H9 (cell line): Measurements from ENCODE around the gene CHAF1B. TPM values are rescaled to one million over a fixed set of nuclear protein-coding genes. Genes with fewer than 3 reads are reported as not detected.

Source experiments
- DNase-seq: peaks from one replicate; pipeline ENCODE4 v3.0.0-alpha.2; 2017
- H2AFZ ChIP-seq: one replicate; pipeline ENCODE4 v1.6.1; 2013; ENCODE audit warnings: mild to moderate bottlenecking, low read length, control low read depth, moderate library complexity
- H2AK5ac ChIP-seq: 2 replicates; pipeline ENCODE4 v1.6.1; 2013; ENCODE audit warnings: low read length, control low read depth, mixed read lengths; ENCODE audit not compliant: insufficient read length
- H2BK120ac ChIP-seq: one replicate; pipeline ENCODE4 v1.6.1; 2013; ENCODE audit warnings: low read depth, mild to moderate bottlenecking, low read length, control low read depth, inconsistent platforms; ENCODE audit not compliant: poor library complexity, severe bottlenecking
- H2BK12ac ChIP-seq: 2 replicates; pipeline ENCODE4 v1.6.1; 2013; ENCODE audit warnings: low read length, control low read depth, mixed read lengths, low read depth; ENCODE audit not compliant: insufficient read length
- H2BK15ac ChIP-seq: 2 replicates; pipeline ENCODE4 v1.6.1; 2013; ENCODE audit warnings: low read depth, low read length, control low read depth
- H2BK20ac ChIP-seq: one replicate; pipeline ENCODE4 v1.6.1; 2013; ENCODE audit warnings: low read depth, mild to moderate bottlenecking, low read length, control low read depth, inconsistent platforms; ENCODE audit not compliant: poor library complexity, severe bottlenecking
- H2BK5ac ChIP-seq: 2 replicates; pipeline ENCODE4 v1.6.1; 2013; ENCODE audit warnings: low read length, control low read depth, mixed read lengths; ENCODE audit not compliant: insufficient read length
- H3K14ac ChIP-seq: 2 replicates; pipeline ENCODE4 v1.6.1; 2013; ENCODE audit warnings: low read length, control low read depth; ENCODE audit not compliant: insufficient read depth
- H3K18ac ChIP-seq: 2 replicates; pipeline ENCODE4 v1.6.1; 2013; ENCODE audit warnings: low read depth, mild to moderate bottlenecking, mixed read lengths, low read length, control low read depth; ENCODE audit not compliant: insufficient read length
- H3K23ac ChIP-seq: 2 replicates; pipeline ENCODE4 v1.6.1; 2013; ENCODE audit warnings: low read length, control low read depth, mixed read lengths, low read depth; ENCODE audit not compliant: insufficient read length
- H3K23me2 ChIP-seq: 2 replicates; pipeline ENCODE4 v1.6.1; 2013; ENCODE audit warnings: low read depth, mild to moderate bottlenecking, mixed read lengths, low read length, control low read depth; ENCODE audit not compliant: insufficient read length, poor library complexity, severe bottlenecking
- H3K27ac ChIP-seq: 2 replicates; pipeline ENCODE4 v1.5.1; 2013; ENCODE audit warnings: low read length, control low read depth, mixed read lengths, low read depth; ENCODE audit not compliant: insufficient read length
- H3K27me3 ChIP-seq: 2 replicates; pipeline ENCODE4 v1.6.1; 2013; ENCODE audit warnings: low read length, control low read depth, inconsistent platforms; ENCODE audit not compliant: insufficient read depth
- H3K4ac ChIP-seq: 2 replicates; pipeline ENCODE4 v1.6.1; 2013; ENCODE audit warnings: low read depth, mild to moderate bottlenecking, control low read depth, inconsistent platforms, low read length, moderate library complexity
- H3K4me1 ChIP-seq: 2 replicates; pipeline ENCODE4 v1.6.1; 2013; ENCODE audit warnings: low read length, control low read depth, inconsistent platforms; ENCODE audit not compliant: insufficient read depth
- H3K4me2 ChIP-seq: 2 replicates; pipeline ENCODE4 v1.6.1; 2013; ENCODE audit warnings: low read length, control low read depth, mixed read lengths; ENCODE audit not compliant: insufficient read length, insufficient read depth
- H3K56ac ChIP-seq: 2 replicates; pipeline ENCODE4 v1.6.1; 2013; ENCODE audit warnings: low read depth, mild to moderate bottlenecking, mixed read lengths, low read length, control low read depth; ENCODE audit not compliant: insufficient read length
- H3K79me1 ChIP-seq: 2 replicates; pipeline ENCODE4 v1.6.1; 2013; ENCODE audit warnings: low read depth, mild to moderate bottlenecking, moderate library complexity, low read length, control low read depth, inconsistent platforms; ENCODE audit not compliant: insufficient read depth, poor library complexity, severe bottlenecking
- H3K79me2 ChIP-seq: 2 replicates; pipeline ENCODE4 v1.6.1; 2013; ENCODE audit warnings: low read length, control low read depth, inconsistent platforms; ENCODE audit not compliant: insufficient read depth
- H3K9ac ChIP-seq: 2 replicates; pipeline ENCODE4 v1.6.1; 2013; ENCODE audit warnings: low read length, control low read depth, mixed read lengths; ENCODE audit not compliant: insufficient read length; ENCODE audit errors: extremely low read depth
- H3K9me3 ChIP-seq: one replicate; pipeline ENCODE4 v1.6.1; 2013; ENCODE audit warnings: low read depth, low read length, inconsistent platforms; ENCODE audit not compliant: control insufficient read depth
- H3T11ph ChIP-seq: one replicate; pipeline ENCODE4 v1.6.1; 2013; ENCODE audit warnings: mild to moderate bottlenecking, low read length, control low read depth, inconsistent platforms
- H4K20me1 ChIP-seq: one replicate; pipeline ENCODE4 v1.6.1; 2013; ENCODE audit not compliant: control insufficient read depth, insufficient read length, insufficient read depth
- H4K5ac ChIP-seq: 2 replicates; pipeline ENCODE4 v1.6.1; 2013; ENCODE audit warnings: low read depth, mild to moderate bottlenecking, mixed read lengths, low read length, control low read depth; ENCODE audit not compliant: insufficient read length
- H4K8ac ChIP-seq: replicated peaks from 2 replicates; pipeline ENCODE4 v1.6.1; 2013; ENCODE audit warnings: low read length, control low read depth, mixed read lengths, low read depth; ENCODE audit not compliant: insufficient read length
- H4K91ac ChIP-seq: 2 replicates; pipeline ENCODE4 v1.6.1; 2013; ENCODE audit warnings: low read depth, mild to moderate bottlenecking, moderate library complexity, mixed read lengths, low read length, control low read depth; ENCODE audit not compliant: insufficient read length
- H3K27ac Mint-ChIP-seq, 3 experiments: 2 replicates in 2 of 3; 3 replicates in 1 of 3; pipeline ENCODE4 v1.8.0; 2020 to 2021; ENCODE audit warnings: mixed read lengths in 3 of 3, mild to moderate bottlenecking in 1 of 3, moderate library complexity in 1 of 3
- H3K27me3 Mint-ChIP-seq: 2 replicates; pipeline ENCODE4 v1.8.0; 2021; ENCODE audit warnings: low read depth, mild to moderate bottlenecking, moderate library complexity, mixed read lengths
- H3K36me3 Mint-ChIP-seq, 3 experiments: 2 replicates in 2 of 3; 3 replicates in 1 of 3; pipeline ENCODE4 v1.8.0; 2020 to 2021; ENCODE audit warnings: low read depth in 3 of 3, mixed read lengths in 3 of 3; ENCODE audit not compliant: insufficient read depth in 1 of 3
- H3K4me1 Mint-ChIP-seq, 2 experiments: 2 replicates each; pipeline ENCODE4 v1.8.0; 2020; ENCODE audit warnings: mixed read lengths in 2 of 2
- H3K4me3 Mint-ChIP-seq, 2 experiments: 2 replicates in 1 of 2; 3 replicates in 1 of 2; pipeline ENCODE4 v1.8.0; 2020 to 2021; ENCODE audit warnings: mild to moderate bottlenecking in 2 of 2, mixed read lengths in 2 of 2, moderate library complexity in 1 of 2
- H3K9me3 Mint-ChIP-seq, 2 experiments: 2 replicates in 1 of 2; 3 replicates in 1 of 2; pipeline ENCODE4 v1.8.0; 2020; ENCODE audit warnings: mild to moderate bottlenecking in 2 of 2, mixed read lengths in 2 of 2, moderate library complexity in 1 of 2
- CTCF ChIP-seq: fragments of 200-600 bp; sonication (generic); conservative IDR thresholded peaks from 3 replicates; pipeline ENCODE4 v1.8.0; 2021; ENCODE audit warnings: antibody characterized with exemption, mild to moderate bottlenecking
- WGBS: extraction: QIAGEN DNeasy Blood & Tissue Kit; methylation state at CpG from one replicate; pipeline ENCODE4 v1.1.7; 2013; ENCODE audit warnings: missing lambda C conversion rate, low lambda C conversion rate, mixed read lengths; ENCODE audit not compliant: insufficient read length; ENCODE audit errors: extremely low coverage; 5-methylcytosine and 5-hydroxymethylcytosine counted together
- total RNA-seq: library from RNA; stranded (reverse); gene quantifications from 2 replicates; pipeline ENCODE4 v1.2.1, GENCODE V29; 2021

Gene CHAF1B
- total RNA-seq, 1 experiment from 2014 or later: 19.3 TPM

- H3K9me3 ChIP-seq: no peaks in the 10 kb centered on the region
- H2AK5ac ChIP-seq: no peak overlapping the region
- H3K27ac Mint-ChIP-seq: peak overlapping the region in 2 of 3 experiments; percentile 20 to 49; a peak in 3 of 7 replicates
- H3K4me2 ChIP-seq: no peak overlapping the region
- DNase-seq: peak; percentile 86
- peak; percentile 91 for TF ChIP-seq CTCF
- no peak overlapping the region for H2BK15ac ChIP-seq
- no peak overlapping the region for H3K9ac ChIP-seq
- no peaks in the 10 kb centered on the region for H3K79me2 ChIP-seq
- H4K8ac ChIP-seq: no peak overlapping the region
- no CpG with 5 or more reads among the region's 28 CpGs for WGBS
- H3K23me2 ChIP-seq: no peaks in the 10 kb centered on the region
- peaks cover 4 to 12% (median 5%) of the 10 kb centered on the region in 3 experiments; a peak in 5 of 7 replicates for H3K36me3 Mint-ChIP-seq
- H3T11ph ChIP-seq: no peak overlapping the region
- peaks cover 11 to 19% of the 10 kb centered on the region in 2 experiments for H3K4me1 Mint-ChIP-seq
- no peak overlapping the region for H3K27ac ChIP-seq
- H3K18ac ChIP-seq: no peak overlapping the region
- H3K27me3 Mint-ChIP-seq: no peaks in the 10 kb centered on the region
- no peak overlapping the region for H2BK12ac ChIP-seq
- H4K5ac ChIP-seq: no peak overlapping the region
- H3K79me1 ChIP-seq: no peaks in the 10 kb centered on the region
- H3K4me3 Mint-ChIP-seq: no peak overlapping the region
- no peak overlapping the region for H3K14ac ChIP-seq
- H2BK20ac ChIP-seq: no peak overlapping the region
- H2BK120ac ChIP-seq: no peak overlapping the region
- no peaks in the 10 kb centered on the region; a peak in 1 of 5 replicates for H3K9me3 Mint-ChIP-seq
- H3K27me3 ChIP-seq: no peaks in the 10 kb centered on the region
- no peak overlapping the region for H2AFZ ChIP-seq
- H4K91ac ChIP-seq: no peak overlapping the region
- peaks cover 4% of the 10 kb centered on the region for H4K20me1 ChIP-seq
- no peaks in the 10 kb centered on the region; the same call in 1 of the 2 replicates for H3K4me1 ChIP-seq
- no peak overlapping the region for H3K23ac ChIP-seq
- no peak overlapping the region for H3K4ac ChIP-seq
- no peak overlapping the region for H3K56ac ChIP-seq
- H2BK5ac ChIP-seq: no peak overlapping the region
These were observed 37.3 kb downstream of the CHAF1B start for GRCh38 chr21:36422279-36423098.
